HG02763 (cell line): ENCODE results near the gene KLRF1.

ENCODE experiments used
- ATAC-seq: cut with Tn5 transposase; IDR thresholded peaks from one replicate; pipeline ENCODE4 v1.9.1; 2021; ENCODE audit warnings: mild to moderate bottlenecking, moderate library complexity; ENCODE audit not compliant: unreplicated experiment

The KLRF1 gene, protein sequence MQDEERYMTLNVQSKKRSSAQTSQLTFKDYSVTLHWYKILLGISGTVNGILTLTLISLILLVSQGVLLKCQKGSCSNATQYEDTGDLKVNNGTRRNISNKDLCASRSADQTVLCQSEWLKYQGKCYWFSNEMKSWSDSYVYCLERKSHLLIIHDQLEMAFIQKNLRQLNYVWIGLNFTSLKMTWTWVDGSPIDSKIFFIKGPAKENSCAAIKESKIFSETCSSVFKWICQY

DNA sequence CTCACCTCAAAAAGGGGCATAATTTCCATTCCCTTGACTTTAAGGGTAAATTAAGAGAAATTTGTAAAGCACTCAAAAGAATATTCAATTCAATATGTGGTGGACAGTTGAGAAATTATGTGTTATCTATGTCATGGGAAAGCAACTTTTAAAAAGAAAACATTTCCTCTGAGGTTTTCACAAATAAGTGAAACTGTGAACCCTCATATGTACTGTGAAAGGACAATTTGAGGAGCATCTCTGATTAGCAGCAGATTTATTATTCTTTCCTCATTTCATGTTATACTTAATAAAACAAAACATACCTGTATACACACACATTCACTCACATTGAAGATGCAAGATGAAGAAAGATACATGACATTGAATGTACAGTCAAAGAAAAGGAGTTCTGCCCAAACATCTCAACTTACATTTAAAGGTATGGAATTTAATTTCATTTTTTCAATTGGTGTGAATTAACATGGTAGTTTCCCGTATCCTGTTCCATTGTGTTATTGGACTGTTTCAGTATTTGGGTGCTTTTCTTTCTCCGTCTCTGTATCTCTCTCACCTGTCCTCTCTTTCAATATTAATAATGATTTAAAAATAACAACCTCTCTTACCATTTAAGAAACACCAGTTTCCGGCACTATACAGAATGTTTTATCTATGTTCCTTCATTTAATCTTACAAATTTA lies at the start of gene KLRF1:
Gene KLRF1, plus strand, starts transcription at position 273 of the 680 bp plus-strand sequence. Its CDS starts 64 bp downstream, at position 337.
- no peak for ATAC-seq

DNA sequence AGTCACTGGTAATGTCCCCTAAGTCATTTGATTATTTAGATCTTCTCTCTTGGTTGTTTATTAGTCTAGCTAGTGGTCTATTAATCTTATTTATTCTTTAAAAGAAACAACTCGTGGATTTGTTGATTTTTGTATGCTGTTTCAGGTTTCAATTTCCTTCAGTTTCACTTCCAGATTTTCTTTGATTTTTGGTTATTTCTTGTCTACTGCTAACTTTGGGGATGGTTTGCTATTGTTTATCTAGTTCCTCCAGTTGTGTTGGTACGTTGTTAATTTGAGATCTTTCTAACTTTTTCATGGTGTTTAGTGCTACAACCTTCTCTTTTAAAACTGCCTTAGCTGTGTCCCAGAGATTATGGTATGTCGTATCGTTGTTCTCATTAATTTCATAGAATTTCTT lies 48.1 kb upstream of the KLRF1 start:
- ATAC-seq: no peak

DNA sequence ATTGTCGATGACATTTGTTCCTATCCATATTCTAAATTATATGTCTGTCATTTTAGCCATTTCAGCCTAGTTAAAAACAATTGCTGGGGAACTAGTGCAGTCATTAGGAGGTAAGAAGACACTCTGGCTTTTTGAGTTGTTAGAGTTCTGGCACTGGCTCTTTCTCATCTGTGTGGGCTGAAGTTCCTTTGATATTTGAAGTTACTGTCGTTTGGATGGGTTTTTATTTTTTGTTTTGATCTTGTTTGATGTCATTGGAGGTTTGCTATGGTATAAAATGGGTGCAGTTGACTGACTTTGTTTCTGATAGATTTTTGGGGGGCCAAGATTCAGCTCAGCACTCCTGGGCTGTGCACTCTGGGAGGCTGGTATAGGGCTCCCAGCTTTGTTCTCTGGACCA lies 45.9 kb upstream of the KLRF1 start:
- ATAC-seq: no peak

DNA sequence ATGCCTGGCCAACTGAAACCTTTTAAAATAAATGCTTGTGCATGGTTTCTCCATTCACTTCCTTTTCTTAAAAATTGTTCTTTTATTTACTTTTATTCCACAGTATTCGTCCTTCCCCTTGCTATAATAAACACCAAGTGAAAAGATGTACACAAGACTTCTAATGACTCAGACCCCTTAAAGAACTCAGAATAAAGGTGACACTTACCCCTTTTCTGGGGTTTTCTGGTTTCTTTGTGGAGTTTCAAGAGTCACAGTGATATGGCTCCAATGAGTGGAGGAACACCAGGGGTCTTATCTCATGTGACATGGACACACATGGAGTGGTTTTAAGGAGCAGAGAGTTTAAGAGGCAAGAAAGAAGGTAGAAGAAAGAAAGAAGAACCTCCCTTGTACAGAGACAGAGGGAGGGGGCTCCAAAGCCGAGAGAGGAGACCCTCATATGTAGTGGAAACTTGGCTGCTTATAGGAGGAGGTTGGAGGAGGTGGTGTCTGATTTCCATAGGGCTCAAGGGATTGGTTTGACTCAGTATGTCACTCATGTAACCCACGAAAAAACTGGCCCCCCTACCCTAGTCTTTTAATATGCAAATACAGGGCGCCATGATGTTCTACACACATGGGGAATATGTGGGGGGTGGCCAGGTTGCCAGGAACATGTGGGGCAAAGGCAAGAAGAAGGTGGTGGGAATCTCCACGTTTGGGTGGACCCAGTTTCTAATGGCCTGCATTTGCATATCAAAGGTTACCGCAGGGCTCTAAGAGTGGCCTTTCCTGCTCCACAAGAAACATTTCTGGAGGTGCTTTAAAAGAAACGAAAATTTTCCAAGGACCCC lies 44.5 kb upstream of the KLRF1 start:
- ATAC-seq: no peak

DNA sequence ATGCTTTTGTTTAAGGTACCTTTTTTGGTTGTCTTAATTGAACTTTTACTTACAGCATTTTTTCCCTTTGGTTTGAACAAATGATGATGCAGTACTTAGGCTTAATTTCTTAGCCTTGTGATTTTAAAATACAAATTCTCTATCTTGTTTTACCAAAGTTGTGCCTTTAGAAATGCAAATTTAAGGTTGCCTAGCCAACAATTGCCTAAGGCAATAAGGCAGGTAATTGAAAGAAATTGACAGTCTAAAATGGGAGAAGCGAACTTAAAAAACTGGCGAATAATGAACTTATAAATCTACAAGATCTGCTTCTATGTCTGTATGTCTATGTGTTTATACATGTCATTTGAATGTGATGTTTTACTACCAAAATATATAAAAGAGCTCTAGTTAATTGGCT lies 43.0 kb upstream of the KLRF1 start:
- no peak for ATAC-seq

DNA sequence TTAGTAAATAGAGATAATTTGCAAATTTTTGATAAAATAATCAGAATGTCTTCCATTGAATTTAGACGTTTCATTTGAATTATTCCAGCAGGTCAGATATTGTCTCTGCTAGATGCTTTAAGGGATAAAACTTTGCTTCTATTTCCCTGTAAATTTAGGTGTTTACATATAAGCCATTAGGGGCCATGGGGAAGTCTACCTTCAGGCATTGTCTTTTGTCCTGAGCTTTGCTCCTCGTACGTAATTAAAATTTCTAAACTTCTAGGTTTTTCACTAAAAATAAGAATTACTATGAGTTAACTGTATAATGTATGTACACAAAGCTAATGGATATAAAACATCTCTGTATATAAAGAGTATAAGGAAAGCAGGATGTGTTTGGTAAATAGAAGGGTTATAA lies 42.5 kb upstream of the KLRF1 start:
- ATAC-seq: no peak

DNA sequence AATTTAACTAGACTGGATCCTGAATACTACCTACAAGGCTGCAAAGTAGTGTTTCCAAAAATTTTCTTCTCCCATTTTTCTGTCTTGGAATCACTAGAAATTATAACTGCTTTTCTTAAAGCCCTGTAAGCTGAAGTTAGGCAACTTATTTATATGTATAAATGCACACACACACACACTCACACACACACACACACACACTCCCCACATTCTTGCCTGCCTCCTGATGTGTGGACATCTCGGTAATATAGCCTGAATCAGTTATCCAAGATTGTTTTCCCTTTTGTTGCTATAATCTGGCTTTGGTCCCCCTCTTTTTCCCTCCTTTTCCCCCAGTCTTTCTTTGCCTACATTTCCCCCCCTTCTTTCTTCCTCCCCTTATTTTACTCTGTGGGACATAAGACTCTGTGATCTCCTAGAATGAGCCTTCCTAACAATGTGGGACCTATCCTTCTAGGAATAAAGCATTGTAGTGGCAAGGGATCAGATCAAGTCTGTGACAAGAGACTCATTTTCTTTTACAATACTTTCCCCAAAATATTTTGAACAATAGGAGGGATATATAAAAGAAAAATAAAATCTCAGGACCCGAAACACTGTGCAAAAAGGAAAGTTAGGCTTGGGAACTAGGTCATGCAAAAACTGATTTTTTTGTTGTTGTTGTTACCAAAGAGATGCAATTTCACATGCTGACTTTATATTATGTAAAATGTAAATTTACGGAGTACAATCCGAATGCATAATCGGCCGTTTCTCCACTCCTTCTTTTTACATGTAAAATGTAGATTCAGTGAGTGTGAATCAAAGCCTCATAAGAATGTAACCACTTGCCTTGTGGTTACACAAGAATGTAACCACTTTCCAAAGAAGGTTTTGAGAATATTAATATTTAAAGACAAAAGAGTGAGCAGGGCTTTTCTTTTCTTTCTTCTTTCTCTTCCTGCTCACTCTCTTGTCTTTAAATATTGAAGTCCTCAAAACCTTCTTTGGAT lies 40.3 kb upstream of the KLRF1 start:
- ATAC-seq: no peak

DNA sequence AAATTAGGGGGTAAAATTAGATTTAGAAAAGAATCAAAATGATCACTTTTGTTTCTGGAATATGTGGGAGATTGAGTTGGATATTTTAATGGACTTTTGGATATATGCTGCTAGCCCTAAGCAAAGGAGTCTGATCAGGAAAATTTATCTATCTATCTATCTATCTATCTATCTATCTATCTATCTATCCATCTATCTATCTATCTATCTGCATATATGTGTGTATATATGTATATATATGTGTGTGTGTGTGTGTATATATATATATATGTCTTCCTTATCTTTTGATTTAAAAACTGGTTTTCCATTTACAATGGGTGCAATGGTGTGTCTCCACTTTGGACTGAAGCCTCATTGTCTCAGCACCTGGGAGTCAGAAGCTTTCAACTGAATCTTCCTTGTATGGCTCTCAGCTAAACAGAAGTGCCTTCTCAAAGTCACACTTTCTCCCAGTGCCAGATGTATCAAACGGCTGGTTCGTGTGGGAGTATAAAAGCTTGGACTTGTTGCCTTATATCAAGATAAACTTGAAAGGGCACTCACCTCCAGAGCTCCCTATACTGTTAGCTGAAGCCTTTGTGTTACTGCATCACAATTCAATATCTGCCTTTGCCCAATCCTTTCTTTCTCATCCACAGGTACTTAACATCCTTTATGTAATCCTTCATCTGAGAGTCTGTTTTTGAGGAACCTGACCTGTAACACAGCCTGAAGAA lies 34.9 kb upstream of the KLRF1 start:
- no peak for ATAC-seq

DNA sequence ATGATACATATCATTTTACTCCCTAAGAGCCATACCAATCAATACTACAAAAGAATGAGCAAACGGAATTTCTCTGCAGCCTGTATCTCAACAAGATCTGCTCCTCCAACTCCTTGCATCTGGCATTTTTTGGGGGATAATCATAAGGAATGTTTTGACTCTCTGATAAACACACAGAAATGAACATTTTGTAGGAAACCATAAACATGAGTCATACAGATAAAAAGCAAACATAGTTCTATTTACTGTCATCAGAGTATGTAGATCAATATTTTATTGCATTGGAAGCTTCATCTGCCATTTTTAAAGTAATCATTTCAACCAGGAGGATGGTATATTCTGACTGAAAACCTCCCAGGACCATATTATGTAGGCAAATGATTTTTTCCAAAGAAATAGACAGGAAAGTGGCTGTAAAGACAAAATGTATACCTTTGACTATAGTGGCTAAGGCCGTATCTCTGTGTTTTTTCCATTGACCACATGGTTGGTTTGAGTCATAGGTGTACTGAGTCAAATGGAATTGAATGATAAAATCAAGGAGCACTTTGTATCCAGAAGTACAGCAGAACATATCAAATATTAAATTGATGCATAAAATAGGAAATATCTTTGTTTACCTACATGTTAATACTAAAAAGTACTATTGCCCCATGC lies 34.2 kb upstream of the KLRF1 start:
- no peak for ATAC-seq

DNA sequence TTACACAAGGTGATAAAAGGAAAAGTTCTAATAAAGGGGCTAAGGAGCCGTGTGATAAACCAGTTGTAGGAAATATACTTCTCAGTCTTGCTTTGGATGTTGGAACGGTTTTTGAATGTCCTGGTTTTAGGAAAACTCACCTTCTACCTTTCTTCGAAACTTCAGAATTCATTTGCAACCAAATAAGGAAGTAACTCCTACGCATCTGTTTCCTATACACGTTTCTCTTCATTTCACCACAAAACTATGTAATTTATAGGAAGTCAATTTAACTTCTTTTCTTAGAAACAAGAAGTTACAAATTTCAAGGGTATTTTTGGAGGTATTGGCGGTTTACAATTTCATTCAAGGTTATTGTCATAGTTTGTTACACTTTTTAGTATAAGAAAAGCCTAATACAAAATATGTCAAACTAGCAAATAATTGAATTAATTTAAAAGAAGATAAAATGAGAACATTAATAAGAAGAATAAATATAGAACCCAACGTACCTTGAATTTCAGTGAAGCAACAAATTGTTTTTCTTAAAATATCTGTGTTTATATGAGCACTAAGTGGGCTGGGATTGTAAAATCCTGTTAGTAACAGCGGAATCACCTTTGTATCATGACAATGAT lies 33.4 kb upstream of the KLRF1 start:
- ATAC-seq: no peak

DNA sequence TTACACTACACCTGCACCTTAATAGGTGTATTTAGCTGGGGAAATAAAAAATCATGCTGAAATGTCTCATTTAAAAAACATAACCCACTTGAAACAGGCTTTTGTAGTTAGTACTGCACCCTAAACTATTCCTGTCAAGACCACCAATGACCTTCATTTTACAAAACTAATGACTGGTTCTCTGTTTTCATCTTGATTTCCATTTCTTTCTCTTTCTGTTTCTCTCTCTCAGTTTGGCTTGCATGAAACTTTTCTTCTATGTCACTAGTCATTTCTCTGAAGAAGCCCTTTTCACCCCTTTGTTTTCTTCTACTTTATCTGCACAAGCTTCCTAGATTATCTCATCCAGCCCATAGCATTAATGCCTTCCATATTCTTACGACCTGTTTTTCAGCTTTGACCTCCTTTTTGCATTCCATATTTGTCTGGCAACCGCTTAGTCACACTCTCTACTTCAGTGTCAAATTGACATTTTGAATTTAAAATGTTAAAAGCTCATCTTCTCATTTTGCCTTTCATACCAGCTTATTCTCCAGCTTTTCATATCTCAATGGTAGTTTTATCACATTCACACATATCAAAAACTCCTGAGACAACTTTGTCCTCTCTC lies 32.7 kb upstream of the KLRF1 start:
- no peak for ATAC-seq

DNA sequence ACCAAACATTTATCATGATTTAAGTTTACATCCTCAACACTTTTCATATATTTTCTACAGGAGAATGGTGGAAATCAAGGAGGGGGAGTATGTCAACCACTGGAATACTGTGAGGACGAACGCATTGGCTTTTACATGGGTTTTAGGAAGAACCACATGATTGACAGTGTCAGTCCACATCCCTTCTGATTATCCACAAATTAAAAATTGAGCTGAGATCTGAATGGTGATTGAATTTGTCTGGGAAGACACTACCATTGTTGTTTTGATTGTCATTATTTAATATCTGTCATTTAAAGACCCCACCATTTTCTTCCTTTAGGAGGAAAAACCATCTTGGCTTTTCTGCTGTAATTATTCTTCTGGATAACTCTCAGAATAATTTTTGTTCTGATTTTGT lies 31.3 kb upstream of the KLRF1 start:
- ATAC-seq: no peak

DNA sequence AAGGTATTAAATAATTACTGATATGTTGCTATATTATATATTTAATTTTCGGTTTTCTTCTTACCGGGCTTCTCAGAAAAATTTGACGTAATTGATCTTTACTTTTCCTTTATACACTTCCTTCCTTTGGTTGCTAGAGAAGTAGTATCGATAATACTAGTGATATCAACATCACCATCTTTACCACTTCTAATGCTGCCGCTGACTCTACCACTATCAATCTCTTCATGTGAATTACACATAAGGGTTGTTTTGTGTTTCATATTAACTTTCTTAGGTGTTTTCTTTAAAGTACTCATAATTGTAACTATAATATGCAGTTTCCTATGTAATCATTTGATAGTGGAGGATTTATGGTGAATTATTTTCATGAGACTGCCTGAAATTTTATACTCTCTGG lies 30.9 kb upstream of the KLRF1 start:
- ATAC-seq: no peak

DNA sequence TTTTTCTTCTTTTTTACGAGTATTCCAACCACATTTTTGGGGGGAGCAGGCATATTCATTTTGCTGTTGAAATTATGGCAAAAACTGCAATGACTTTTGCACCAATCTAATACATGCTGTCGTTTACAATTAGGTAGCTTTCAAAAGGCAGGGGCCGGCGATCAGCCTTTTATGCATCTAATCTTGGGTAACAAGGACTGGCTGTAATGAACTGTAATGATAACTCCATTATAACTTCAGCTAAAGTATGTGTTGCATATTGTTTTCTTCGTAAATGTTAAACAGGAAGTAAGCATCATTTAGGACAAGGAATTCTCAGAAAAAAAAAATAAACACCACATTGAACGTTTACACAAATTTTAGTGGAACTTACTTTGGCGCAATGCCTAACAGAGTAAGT lies 30.3 kb upstream of the KLRF1 start:
- ATAC-seq: no peak

DNA sequence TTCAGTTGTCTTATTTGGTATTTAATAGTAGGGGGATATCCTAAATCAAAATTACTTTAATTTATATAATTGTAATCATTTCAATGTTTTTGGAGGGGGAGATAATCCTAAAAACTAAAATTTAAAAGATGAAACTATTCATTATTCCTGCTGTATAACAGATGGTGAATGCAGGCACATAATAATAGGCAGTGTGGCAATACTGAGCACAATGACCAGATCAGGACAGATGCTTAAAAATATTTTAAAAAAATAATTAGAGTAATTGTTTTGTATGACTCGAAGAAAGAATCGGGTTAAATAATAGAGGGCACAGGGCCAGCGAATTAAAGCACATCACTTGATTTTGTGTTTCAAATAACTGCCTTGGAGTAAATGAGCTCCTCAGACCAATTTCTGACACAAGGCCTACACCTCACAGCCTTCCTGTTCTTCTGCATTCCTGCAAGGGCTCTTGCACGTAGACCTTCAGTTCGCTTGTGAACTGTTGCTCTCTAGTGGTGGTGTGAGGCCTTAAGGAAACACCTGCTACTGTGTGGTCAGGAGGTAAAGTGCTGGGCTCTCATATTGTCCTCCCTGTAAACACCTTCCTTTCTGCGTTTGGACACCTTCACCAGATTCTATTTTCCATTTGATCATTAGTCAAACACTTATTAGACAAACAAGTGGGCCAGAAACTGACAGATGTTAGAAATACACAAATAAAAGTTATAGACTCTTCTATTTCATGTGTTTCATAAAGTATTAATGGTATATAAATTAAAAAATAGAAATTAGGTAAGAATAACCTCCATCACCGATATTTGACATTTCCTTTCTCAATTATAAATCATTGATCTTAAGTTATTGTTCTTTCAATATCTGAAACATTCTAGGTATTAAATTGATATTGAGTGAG lies 29.3 kb upstream of the KLRF1 start:
- ATAC-seq: peak; percentile 93

DNA sequence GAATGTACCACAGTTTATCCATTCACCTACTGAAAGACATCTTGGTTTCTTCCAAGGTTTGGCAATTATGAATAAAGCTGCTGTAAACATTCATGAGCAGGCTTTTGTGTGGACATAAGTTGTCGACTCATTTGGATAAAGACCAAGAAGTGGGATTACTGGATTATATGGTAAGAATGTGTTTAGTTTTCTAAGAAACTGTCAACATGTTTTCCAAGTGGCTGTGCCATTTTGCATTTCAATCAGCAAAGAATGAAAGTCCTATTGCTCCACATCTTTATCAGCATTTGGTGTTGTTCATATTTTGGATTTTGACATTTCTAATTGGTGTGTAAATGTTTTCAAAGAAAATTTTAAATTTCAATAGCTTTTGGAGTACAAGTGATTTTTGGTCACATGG lies 27.3 kb upstream of the KLRF1 start:
- ATAC-seq: no peak

DNA sequence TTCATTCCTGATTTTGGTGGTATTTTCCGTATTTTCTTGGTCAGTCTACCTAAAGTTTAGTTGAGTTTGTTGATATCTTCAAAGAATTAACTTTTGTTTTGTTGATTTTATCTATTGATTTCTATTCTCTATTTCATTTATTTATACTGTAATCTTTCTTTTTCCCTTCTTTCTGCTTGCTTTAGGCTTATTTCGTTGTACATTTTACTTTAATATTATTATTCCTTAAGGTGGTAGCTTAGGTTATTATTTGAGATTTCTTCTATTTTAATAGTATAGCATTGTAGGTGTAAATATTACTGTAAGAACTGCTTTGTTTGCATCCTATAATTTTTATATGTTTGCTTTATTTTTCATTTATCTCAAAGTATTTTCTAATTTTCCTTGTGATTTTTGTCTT lies 21.4 kb upstream of the KLRF1 start:
- ATAC-seq: no peak

DNA sequence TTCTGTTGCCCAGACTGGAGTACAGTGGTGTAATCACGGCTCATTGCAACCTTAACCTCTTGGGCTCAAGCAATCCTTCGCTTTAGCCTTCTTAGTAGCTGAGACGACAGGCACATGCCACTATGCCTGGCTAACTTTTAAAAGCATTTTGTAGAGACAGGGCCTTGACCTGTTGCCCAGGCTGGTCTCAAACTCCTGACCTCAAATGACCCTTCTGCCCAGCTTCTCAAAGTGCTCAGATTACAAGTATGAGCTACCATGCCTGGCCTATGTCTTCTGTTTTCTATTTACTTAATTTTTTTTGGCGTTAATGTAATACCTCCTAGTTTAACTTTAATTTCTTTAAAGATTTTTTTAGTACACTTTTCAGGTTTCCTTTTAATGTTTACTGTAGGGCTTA lies 20.6 kb upstream of the KLRF1 start:
- ATAC-seq: no peak
